ENCODE data around the gene BPGM.

The BPGM gene

DNA sequence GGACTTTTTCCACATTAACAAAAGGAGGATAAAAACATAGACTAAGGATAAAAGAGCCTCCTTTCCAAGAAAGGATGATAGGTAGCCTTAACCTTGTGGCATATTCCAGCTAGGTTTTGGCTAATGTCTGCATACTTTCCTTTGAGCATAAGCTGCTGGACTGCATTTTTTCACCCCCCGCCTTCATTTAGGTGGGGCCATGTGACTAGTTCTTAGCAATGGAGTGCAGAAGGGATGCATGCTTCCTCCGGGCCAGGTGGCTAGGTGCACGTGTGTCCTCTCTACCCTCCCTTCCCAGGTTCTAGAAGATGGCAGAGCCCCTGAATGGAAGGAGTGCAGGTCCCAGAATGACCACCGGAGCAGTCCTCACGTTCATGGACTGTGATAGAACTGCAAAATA, 59.8 kb downstream of the BPGM start:
- no peak for DNase-seq (ENCODE audit: low read depth)
- no peak overlapping the region for H3K4me3 ChIP-seq (ENCODE audit: low read length)
- TF ChIP-seq, protein P1, sequence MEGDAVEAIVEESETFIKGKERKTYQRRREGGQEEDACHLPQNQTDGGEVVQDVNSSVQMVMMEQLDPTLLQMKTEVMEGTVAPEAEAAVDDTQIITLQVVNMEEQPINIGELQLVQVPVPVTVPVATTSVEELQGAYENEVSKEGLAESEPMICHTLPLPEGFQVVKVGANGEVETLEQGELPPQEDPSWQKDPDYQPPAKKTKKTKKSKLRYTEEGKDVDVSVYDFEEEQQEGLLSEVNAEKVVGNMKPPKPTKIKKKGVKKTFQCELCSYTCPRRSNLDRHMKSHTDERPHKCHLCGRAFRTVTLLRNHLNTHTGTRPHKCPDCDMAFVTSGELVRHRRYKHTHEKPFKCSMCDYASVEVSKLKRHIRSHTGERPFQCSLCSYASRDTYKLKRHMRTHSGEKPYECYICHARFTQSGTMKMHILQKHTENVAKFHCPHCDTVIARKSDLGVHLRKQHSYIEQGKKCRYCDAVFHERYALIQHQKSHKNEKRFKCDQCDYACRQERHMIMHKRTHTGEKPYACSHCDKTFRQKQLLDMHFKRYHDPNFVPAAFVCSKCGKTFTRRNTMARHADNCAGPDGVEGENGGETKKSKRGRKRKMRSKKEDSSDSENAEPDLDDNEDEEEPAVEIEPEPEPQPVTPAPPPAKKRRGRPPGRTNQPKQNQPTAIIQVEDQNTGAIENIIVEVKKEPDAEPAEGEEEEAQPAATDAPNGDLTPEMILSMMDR (conservative IDR thresholded peaks at IDR 0.05; ENCODE audit: low read depth, low read length) = no peak

DNA sequence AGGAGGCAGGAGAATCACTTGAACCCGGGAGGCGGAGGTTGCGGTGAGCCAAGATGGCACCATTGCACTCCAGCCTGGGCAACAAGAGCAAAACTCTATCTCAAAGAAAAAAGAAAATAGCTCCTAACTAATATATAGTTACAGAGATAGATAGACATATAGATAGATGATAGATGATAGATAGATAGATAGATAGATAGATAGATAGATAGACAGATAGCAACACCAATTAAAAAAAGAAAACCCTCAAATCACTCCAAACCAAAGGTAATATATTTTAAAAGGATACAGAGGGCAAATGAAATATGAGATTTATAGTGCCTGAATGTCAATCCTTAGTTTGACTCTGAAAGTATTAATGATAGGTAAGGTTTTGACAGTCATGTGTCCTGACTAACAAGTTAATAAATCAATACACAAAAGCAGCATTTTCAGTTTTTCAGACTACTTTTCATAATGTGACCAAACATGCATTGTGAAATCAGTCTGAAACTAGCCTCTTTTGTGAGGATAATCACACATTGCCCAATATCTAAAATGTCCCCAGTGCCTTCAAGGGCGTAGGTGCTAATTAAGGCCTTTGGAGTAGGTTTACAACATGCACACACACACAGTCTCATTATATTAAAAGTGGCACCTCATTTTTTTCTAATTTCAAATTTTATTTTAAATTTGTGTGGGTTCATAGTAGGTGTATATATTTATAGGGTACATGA, 61.2 kb downstream of the BPGM start:
- TF ChIP-seq, protein P1 (conservative IDR thresholded peaks at IDR 0.05; ENCODE audit: low read depth, low read length) = no peak
- DNase-seq (ENCODE audit: low read depth) = no peak

DNA sequence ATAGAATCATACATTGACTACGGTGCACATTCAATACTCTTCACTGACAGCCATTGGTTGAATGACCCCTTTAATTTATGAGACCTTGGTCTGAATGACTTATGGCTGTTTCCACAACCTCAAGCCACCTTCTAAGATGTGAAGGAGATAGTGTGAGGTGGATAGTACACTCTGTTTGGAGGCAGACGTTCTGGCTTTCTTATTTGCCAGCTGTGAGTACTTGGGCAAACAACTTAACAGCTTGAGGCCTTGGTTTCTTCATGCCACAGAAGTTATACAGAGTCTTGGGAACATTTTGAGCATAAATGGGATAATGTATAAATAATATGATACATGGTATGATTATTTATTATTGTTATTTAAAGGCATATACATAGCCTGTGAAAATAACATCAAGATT, 62.0 kb downstream of the BPGM start:
- TF ChIP-seq, protein P1 (conservative IDR thresholded peaks at IDR 0.05; ENCODE audit: low read depth, low read length) = no peak

More for the DNA sequence above, 61.2 kb downstream of the BPGM start:
- H3K4me3 ChIP-seq (ENCODE audit: low read length) = no peak overlapping the region

DNA sequence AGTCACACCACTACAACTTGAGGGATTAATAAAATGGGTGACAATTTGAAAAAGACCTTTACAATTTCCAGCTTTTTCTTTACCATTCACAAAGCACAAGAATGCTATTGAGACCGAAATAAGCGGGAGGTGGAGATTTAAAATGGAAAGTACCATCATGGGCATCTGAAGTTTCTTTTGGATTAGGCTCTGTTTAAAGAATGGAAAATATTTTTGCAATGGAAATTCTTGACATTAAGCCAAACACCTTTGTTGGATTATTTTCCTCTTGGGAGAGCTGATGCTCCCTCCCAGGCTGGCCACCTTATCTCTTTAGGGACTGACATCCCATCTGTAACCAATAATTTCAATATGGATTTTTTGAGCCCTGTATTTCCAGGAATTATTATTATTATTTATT, 62.5 kb downstream of the BPGM start:
- TF ChIP-seq, protein P1 (conservative IDR thresholded peaks at IDR 0.05; ENCODE audit: low read depth, low read length) = no peak
- no peak overlapping the region for H3K4me3 ChIP-seq (ENCODE audit: low read length)
- no peak for DNase-seq (ENCODE audit: low read depth)

More for the DNA sequence above, 62.0 kb downstream of the BPGM start:
- no peak for DNase-seq (ENCODE audit: low read depth)
- H3K4me3 ChIP-seq (ENCODE audit: low read length) = no peak overlapping the region

DNA sequence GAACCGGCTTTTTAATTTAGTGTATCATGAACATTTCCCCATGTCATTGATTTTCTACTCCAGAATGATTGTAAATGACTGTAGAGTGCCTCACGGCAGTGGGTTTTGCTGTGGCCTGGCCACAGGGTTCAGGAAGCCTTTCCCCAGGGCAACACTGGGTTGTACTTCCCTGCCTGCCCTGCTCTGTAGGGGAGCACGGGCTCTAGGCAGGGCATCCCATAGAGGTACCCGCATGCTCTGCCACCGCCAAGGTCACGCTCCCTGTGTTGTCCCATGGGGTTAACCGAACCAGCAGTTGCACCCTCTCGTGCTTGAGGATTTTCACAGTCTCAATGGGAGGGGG, 63.8 kb downstream of the BPGM start:
- no peak for DNase-seq (ENCODE audit: low read depth)
- TF ChIP-seq, protein P1 (conservative IDR thresholded peaks at IDR 0.05; ENCODE audit: low read depth, low read length) = no peak
- H3K4me3 ChIP-seq (ENCODE audit: low read length) = no peak overlapping the region

DNA sequence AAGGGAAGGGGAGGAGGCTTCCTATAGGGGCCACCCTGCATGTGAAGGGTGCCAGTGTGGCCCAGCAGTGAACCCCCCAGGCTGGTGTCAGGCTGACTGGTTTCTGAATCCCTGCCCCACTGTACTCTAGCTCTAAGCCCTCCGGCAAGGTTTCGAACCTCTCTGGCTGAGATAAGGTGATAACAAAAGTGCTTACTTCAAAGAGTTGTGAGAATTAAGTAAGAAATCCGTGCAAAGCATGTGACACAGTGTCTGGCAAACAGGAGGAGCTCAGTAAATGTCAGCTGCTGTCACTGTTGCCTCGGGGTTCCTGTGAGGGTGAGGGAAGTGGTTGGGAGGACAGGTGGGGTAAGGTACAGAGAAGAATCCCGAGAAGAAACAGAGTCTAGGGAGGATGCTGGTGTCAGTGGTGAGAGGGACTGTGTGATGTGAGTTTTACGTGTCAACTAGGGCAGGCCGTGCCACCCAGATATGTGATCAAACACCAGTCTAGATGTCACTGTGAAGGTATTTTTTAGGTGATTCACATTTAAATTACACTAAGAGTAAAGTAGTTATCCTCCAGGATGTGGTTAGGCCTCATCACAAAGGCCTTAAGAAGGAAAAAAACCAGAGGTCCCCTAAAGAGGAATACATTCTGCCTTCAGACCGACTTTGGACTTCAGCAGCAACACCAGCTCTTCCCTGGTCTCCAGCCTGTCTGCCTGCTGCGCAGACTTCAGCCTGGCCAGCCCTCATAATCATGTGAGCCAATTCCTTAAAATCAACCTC, 64.4 kb downstream of the BPGM start:
- TF ChIP-seq, protein P1 (conservative IDR thresholded peaks at IDR 0.05; ENCODE audit: low read depth, low read length) = no peak
- H3K4me3 ChIP-seq (ENCODE audit: low read length) = no peak overlapping the region
- no peak for DNase-seq (ENCODE audit: low read depth)

DNA sequence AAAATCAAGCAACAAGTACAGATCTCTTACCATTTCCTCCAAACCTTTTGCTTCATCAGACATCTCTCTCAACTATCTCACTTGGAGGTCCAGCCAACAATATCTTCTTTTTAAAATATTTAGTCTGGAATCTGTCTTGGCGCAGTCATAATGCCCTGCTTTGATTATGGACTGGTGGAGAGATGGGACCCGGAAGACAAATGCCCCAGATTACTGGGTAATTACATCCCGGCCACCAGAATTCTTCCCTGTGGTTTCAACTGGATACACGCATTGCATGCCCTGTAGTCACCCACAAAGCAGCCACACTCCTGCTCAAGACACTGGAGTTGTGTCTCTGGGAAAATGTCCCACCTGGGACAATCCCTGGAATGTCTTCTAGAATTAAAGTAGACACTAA, 65.5 kb downstream of the BPGM start:
- TF ChIP-seq, protein P1 (conservative IDR thresholded peaks at IDR 0.05; ENCODE audit: low read depth, low read length) = no peak
- H3K4me3 ChIP-seq (ENCODE audit: low read length) = no peak overlapping the region
- DNase-seq (ENCODE audit: low read depth) = no peak

All from retinal pigment epithelial cell (primary cell).